H1 (cell line): ENCODE measurements around the gene ALDH1A3. TPM values are rescaled to one million over a fixed set of nuclear protein-coding genes. Genes with fewer than 3 reads are reported as not detected.

ENCODE experiments used
- CTCF ChIA-PET: fragments of 300-600 bp; sonication (Branson Sonifier 250); formaldehyde crosslinking; loops from one replicate; lab custom pipeline; 2021; ENCODE audit not compliant: partially characterized antibody; lab: Charles Lee
- POLR2A ChIA-PET: fragments of 300-600 bp; sonication (Branson Sonifier 250); formaldehyde crosslinking; loops from one replicate; lab custom pipeline; 2021; ENCODE audit warnings: inconsistent platforms; ENCODE audit not compliant: partially characterized antibody; lab: Charles Lee
- DNase-seq, 2 experiments: peaks; one replicate each; pipeline versions ENCODE4 v3.0.0 to v3.0.0-alpha.2; 2010 to 2022; ENCODE audit warnings: low spot score in 2 of 2, low read depth in 1 of 2, mixed read lengths in 1 of 2
- FAIRE-seq: peaks from 2 replicates; lab custom pipeline; 2011; peaks lifted over from hg19 to GRCh38; lab: Jason Lieb, UNC
- H2AFZ ChIP-seq: 2 replicates; pipeline ENCODE4 v1.8.1; 2012; ENCODE audit warnings: low read length, inconsistent platforms
- H2AK5ac ChIP-seq: 2 replicates; pipeline ENCODE4 v1.6.1; 2013; ENCODE audit warnings: low read depth, low read length
- H2BK120ac ChIP-seq: replicated peaks from 2 replicates; pipeline ENCODE3; 2013; ENCODE audit warnings: low read depth, low read length, inconsistent platforms
- H2BK12ac ChIP-seq: 2 replicates; pipeline ENCODE4 v1.6.1; 2013; ENCODE audit warnings: low read depth, low read length
- H2BK15ac ChIP-seq: 2 replicates; pipeline ENCODE4 v1.6.1; 2013; ENCODE audit warnings: low read length
- H2BK20ac ChIP-seq: 2 replicates; pipeline ENCODE4 v1.6.1; 2013; ENCODE audit warnings: low read length
- H2BK5ac ChIP-seq: 2 replicates; pipeline ENCODE4 v1.6.1; 2013; ENCODE audit warnings: low read depth, low read length
- H3K14ac ChIP-seq: 2 replicates; pipeline ENCODE4 v1.6.1; 2013; ENCODE audit warnings: inconsistent platforms; ENCODE audit not compliant: insufficient read length
- H3K18ac ChIP-seq: 2 replicates; pipeline ENCODE4 v1.6.1; 2013; ENCODE audit warnings: low read length; ENCODE audit errors: extremely low read depth
- H3K23ac ChIP-seq: 2 replicates; pipeline ENCODE4 v1.6.1; 2013; ENCODE audit warnings: inconsistent platforms; ENCODE audit not compliant: insufficient read length
- H3K23me2 ChIP-seq: 2 replicates; pipeline ENCODE4 v1.6.1; 2013; ENCODE audit warnings: low read depth, low read length
- H3K27ac ChIP-seq: 2 replicates; pipeline ENCODE4 v1.6.1; 2011; ENCODE audit warnings: low read depth, low read length, inconsistent platforms
- H3K27me3 ChIP-seq, 4 experiments: replicated peaks in 1 of 4; 1 replicate in 1 of 4; 2 replicates in 3 of 4; pipeline versions ENCODE4 v1.6.1 to v1.8.1; 2011 to 2013; ENCODE audit warnings: low read length in 3 of 4, mild to moderate bottlenecking in 3 of 4, inconsistent platforms in 2 of 4, mixed read lengths in 2 of 4, moderate library complexity in 1 of 4; ENCODE audit not compliant: control insufficient read depth in 3 of 4, insufficient read depth in 3 of 4; ENCODE audit errors: extremely low read depth in 1 of 4
- H3K36me3 ChIP-seq, 4 experiments: 2 replicates each; pipeline versions ENCODE4 v1.6.1 to v1.8.1; 2011 to 2013; ENCODE audit warnings: mild to moderate bottlenecking in 4 of 4, low read length in 3 of 4, moderate library complexity in 2 of 4, control low read depth in 1 of 4, inconsistent platforms in 1 of 4; ENCODE audit not compliant: insufficient read depth in 4 of 4, control insufficient read depth in 2 of 4
- H3K4ac ChIP-seq: replicated peaks from 2 replicates; pipeline ENCODE3; 2013; ENCODE audit warnings: low read length, low read depth, mixed read lengths, inconsistent platforms; ENCODE audit not compliant: insufficient read length
- H3K4me1 ChIP-seq, 4 experiments: replicated peaks in 1 of 4; 1 replicate in 1 of 4; 2 replicates in 3 of 4; pipeline versions ENCODE4 v1.6.1 to v1.8.1; 2011 to 2013; ENCODE audit warnings: low read length in 3 of 4, inconsistent platforms in 2 of 4, mixed read lengths in 1 of 4; ENCODE audit not compliant: insufficient read depth in 4 of 4, control insufficient read depth in 3 of 4
- H3K4me2 ChIP-seq, 2 experiments: 2 replicates each; pipeline versions ENCODE4 v1.6.1 to v1.8.1; 2011 to 2013; ENCODE audit warnings: low read depth in 2 of 2, low read length in 2 of 2, control low read depth in 1 of 2, inconsistent platforms in 1 of 2, mild to moderate bottlenecking in 1 of 2; ENCODE audit not compliant: insufficient read depth in 1 of 2
- H3K4me3 ChIP-seq, 4 experiments: fragments of 200-600, 300-600 bp in 1 of 4; sonication (generic), shearing (Covaris generic), sonication (Bioruptor Twin) in 1 of 4; 2 replicates each; pipeline versions ENCODE4 v1.5.1 to v1.8.1; 2011 to 2016; ENCODE audit warnings: low read length in 4 of 4, low read depth in 3 of 4, control low read depth in 2 of 4, inconsistent platforms in 2 of 4, mild to moderate bottlenecking in 2 of 4, mixed read lengths in 1 of 4, moderate library complexity in 1 of 4; ENCODE audit not compliant: insufficient read depth in 2 of 4; ENCODE audit errors: extremely low read depth in 1 of 4
- H3K56ac ChIP-seq: replicated peaks from 2 replicates; pipeline ENCODE3; 2013; ENCODE audit warnings: low read depth, mild to moderate bottlenecking, mixed read lengths, low read length, inconsistent platforms; ENCODE audit not compliant: insufficient read length
- H3K79me1 ChIP-seq: 2 replicates; pipeline ENCODE4 v1.6.1; 2013; ENCODE audit warnings: low read depth, low read length, control low read depth
- H3K79me2 ChIP-seq, 2 experiments: 2 replicates each; pipeline versions ENCODE4 v1.6.1 to v1.8.1; 2012 to 2013; ENCODE audit warnings: low read length in 2 of 2, mild to moderate bottlenecking in 2 of 2, inconsistent platforms in 1 of 2; ENCODE audit not compliant: insufficient read depth in 2 of 2, control insufficient read depth in 1 of 2
- H3K9ac ChIP-seq, 4 experiments: replicated peaks in 1 of 4; 1 replicate in 1 of 4; 2 replicates in 3 of 4; pipeline versions ENCODE4 v1.6.1 to v1.8.1; 2011 to 2013; ENCODE audit warnings: low read depth in 3 of 4, low read length in 3 of 4, control low read depth in 2 of 4, mild to moderate bottlenecking in 2 of 4, moderate library complexity in 2 of 4, inconsistent platforms in 1 of 4; ENCODE audit errors: extremely low read depth in 1 of 4
- H3K9me3 ChIP-seq, 2 experiments: 2 replicates each; pipeline versions ENCODE4 v1.6.1 to v1.8.1; 2012 to 2013; ENCODE audit warnings: mild to moderate bottlenecking in 2 of 2, moderate library complexity in 2 of 2, control low read depth in 1 of 2, inconsistent platforms in 1 of 2, low read depth in 1 of 2, low read length in 1 of 2, mixed read lengths in 1 of 2; ENCODE audit not compliant: insufficient read depth in 2 of 2
- H4K20me1 ChIP-seq, 2 experiments: replicated peaks in 1 of 2; 2 replicates each; pipeline versions ENCODE3 to v1.8.1; 2011 to 2013; ENCODE audit warnings: inconsistent platforms in 2 of 2, low read length in 2 of 2, mild to moderate bottlenecking in 1 of 2; ENCODE audit not compliant: insufficient read depth in 2 of 2, control insufficient read depth in 1 of 2
- H4K5ac ChIP-seq: 2 replicates; pipeline ENCODE4 v1.6.1; 2013; ENCODE audit warnings: low read length, low read depth, mixed read lengths, inconsistent platforms; ENCODE audit not compliant: insufficient read length
- H4K8ac ChIP-seq: 2 replicates; pipeline ENCODE4 v1.8.0; 2013; ENCODE audit warnings: mild to moderate bottlenecking, moderate library complexity, low read length, inconsistent platforms; ENCODE audit not compliant: insufficient read depth; ENCODE audit errors: extremely low read depth
- H4K91ac ChIP-seq: replicated peaks from 2 replicates; pipeline ENCODE3; 2013; ENCODE audit warnings: low read length, mixed read lengths, inconsistent platforms; ENCODE audit not compliant: insufficient read length
- BACH1 ChIP-seq: IDR thresholded peaks from 2 replicates; pipeline ENCODE4 v1.6.1; 2012; ENCODE audit warnings: low read length, improper control_type of control experiment
- BCL11A ChIP-seq, 2 experiments: IDR thresholded peaks; one replicate each; pipeline ENCODE4 v1.6.1; 2011; ENCODE audit warnings: low read depth in 2 of 2, low read length in 2 of 2, mild to moderate bottlenecking in 2 of 2
- CHD1 ChIP-seq: IDR thresholded peaks from 2 replicates; pipeline ENCODE4 v1.6.1; 2012; ENCODE audit warnings: low read depth, low read length, improper control_type of control experiment
- CTBP2 ChIP-seq: IDR thresholded peaks from 2 replicates; pipeline ENCODE4 v1.7.0; 2011; ENCODE audit warnings: borderline replicate concordance, mild to moderate bottlenecking, moderate library complexity, mixed read lengths, low read length; ENCODE audit not compliant: insufficient read depth, insufficient read length
- E2F6 ChIP-seq: IDR thresholded peaks from 2 replicates; pipeline ENCODE4 v1.6.1; 2012; ENCODE audit warnings: inconsistent platforms
- EGR1 ChIP-seq: IDR thresholded peaks from 2 replicates; pipeline ENCODE4 v1.6.1; 2011; ENCODE audit warnings: low read depth, low read length, borderline replicate concordance
- FOSL1 ChIP-seq: IDR thresholded peaks from 2 replicates; pipeline ENCODE4 v1.6.1; 2011; ENCODE audit warnings: mild to moderate bottlenecking, low read depth, low read length, moderate library complexity; ENCODE audit not compliant: insufficient read depth
- HDAC6 ChIP-seq: IDR thresholded peaks from one replicate; pipeline ENCODE4 v1.7.1; 2012; ENCODE audit warnings: low read depth, mild to moderate bottlenecking, inconsistent platforms, low read length, moderate library complexity
- JUND ChIP-seq: IDR thresholded peaks from 2 replicates; pipeline ENCODE4 v1.6.1; 2011; ENCODE audit warnings: mild to moderate bottlenecking, improper control_type of control experiment, low read length
- SP2 ChIP-seq: IDR thresholded peaks from 2 replicates; pipeline ENCODE4 v1.6.1; 2012; ENCODE audit warnings: mild to moderate bottlenecking, low read length, inconsistent platforms
- TAF7 ChIP-seq: optimal IDR thresholded peaks from 2 replicates; pipeline ENCODE3; 2011; ENCODE audit warnings: low read depth, mild to moderate bottlenecking, inconsistent platforms, low read length, moderate library complexity, borderline replicate concordance
- ZNF274 ChIP-seq: IDR thresholded peaks from 2 replicates; pipeline ENCODE4 v1.7.0; 2012; ENCODE audit warnings: low read length, borderline replicate concordance; ENCODE audit errors: extremely low read depth
- WGBS, 2 experiments: shearing (Covaris generic) in 1 of 2; methylation state at CpG; one replicate each; pipeline versions ENCODE4 v1.1.6 to v1.1.7; 2013 to 2015; ENCODE audit warnings: low lambda C conversion rate in 2 of 2, mixed read lengths in 2 of 2, inconsistent platforms in 1 of 2, low coverage in 1 of 2, missing lambda C conversion rate in 1 of 2; ENCODE audit not compliant: insufficient replicate concordance in 2 of 2, insufficient coverage in 1 of 2, insufficient read length in 1 of 2; ENCODE audit errors: extremely low coverage in 1 of 2, missing lambda C conversion rate in 1 of 2; 5-methylcytosine and 5-hydroxymethylcytosine counted together
- polyA plus RNA-seq, 7 experiments: library from polyadenylated mRNA; depleted of rRNA in 3 of 7; stranded (reverse) in 5 of 7; unstranded in 2 of 7; fragments of >200 nt in 5 of 7; fragments of 200-250 nt in 2 of 7; gene quantifications; 1 replicate in 5 of 7; 2 replicates in 1 of 7; 4 replicates in 1 of 7; pipeline versions ENCODE4 v1.2.1 to v1.2.3, GENCODE V29; 2011 to 2013; ENCODE audit warnings: missing spikeins in 2 of 7, mixed read lengths in 2 of 7
- total RNA-seq: library from RNA; stranded (reverse); fragmentation: NEBNext Ultra II Directional; extraction: Animal tissue kit (Norgen Biotek cat#: 25700); gene quantifications from 2 replicates; pipeline ENCODE4 v1.2.1, GENCODE V29; 2021

Gene ALDH1A3
- total and polyA plus RNA-seq, 2 of the 8 experiments (the other 6 are each of a cell fraction or from before 2014, with no cell fraction given), result 2.2 to 5.5 TPM

- no peaks in the 10 kb centered on the region; a peak in 1 of 7 replicates for H3K4me1 ChIP-seq
- no peak for FAIRE-seq
- no peaks in the 10 kb centered on the region for H3K79me1 ChIP-seq
- no peak overlapping the region for H3K18ac ChIP-seq
- H3K27ac ChIP-seq, result no peak overlapping the region
- H3K4ac ChIP-seq, result no peak overlapping the region
- no peak overlapping the region for H2BK15ac ChIP-seq
- no peaks in the 10 kb centered on the region; a peak in 2 of 7 replicates for H3K27me3 ChIP-seq
- H3K23me2 ChIP-seq, result no peaks in the 10 kb centered on the region
- no peak for TF ChIP-seq BACH1
- no peak for TF ChIP-seq SP2
- TF ChIP-seq E2F6, result no peak
- no peak for TF ChIP-seq CHD1
- no peak for TF ChIP-seq EGR1
- no peak for TF ChIP-seq FOSL1
- TF ChIP-seq HDAC6, result no peak
- TF ChIP-seq ZNF274, result no peak
- TF ChIP-seq CTBP2, result no peak
- no peak for TF ChIP-seq JUND
- no peak for TF ChIP-seq TAF7
- no peak for TF ChIP-seq BCL11A (IDR thresholded peaks at IDR 0.05; ENCODE audit: low read depth in 2 of 2, low read length in 2 of 2)
- H3K9ac ChIP-seq, result no peak overlapping the region
- H3K79me2 ChIP-seq, result no peaks in the 10 kb centered on the region
- H3K14ac ChIP-seq, result no peak overlapping the region
- H3K4me2 ChIP-seq, result no peak overlapping the region
- H2AK5ac ChIP-seq, result no peak overlapping the region
- no peak overlapping the region for H4K91ac ChIP-seq
- no peak overlapping the region for H2BK5ac ChIP-seq
- no peak overlapping the region for H2AFZ ChIP-seq
- no peak overlapping the region for H4K8ac ChIP-seq
- no peak for DNase-seq
- H3K4me3 ChIP-seq, result no peak overlapping the region
- no peaks in the 10 kb centered on the region for H3K9me3 ChIP-seq
- no peak overlapping the region for H4K5ac ChIP-seq
- 95% methylated on average over 4 of the region's 4 CpGs; no CpG with 5 or more reads in 1 of the 2 experiments for WGBS, 2 experiments
- H3K56ac ChIP-seq, result no peak overlapping the region
- H3K23ac ChIP-seq, result no peak overlapping the region
- ChIA-PET CTCF (interaction anchor here (0.6 to 3.5 kb wide), 8 partner anchors 8 to 278 kb away, joined by 3 to 30 read pairs (median 4); partner anchors contain the start of gene LRRK1), POLR2A (no interaction called here)
- H4K20me1 ChIP-seq, result no peaks in the 10 kb centered on the region
- H2BK12ac ChIP-seq, result no peak overlapping the region
- no peaks in the 10 kb centered on the region for H3K36me3 ChIP-seq
- no peak overlapping the region for H2BK20ac ChIP-seq
- H2BK120ac ChIP-seq, result no peak overlapping the region
Measured at GRCh38 chr15:100909565-100909964, 29.9 kb downstream of the ALDH1A3 start.
